Measurements from ENCODE around the gene NELL2.

DNA sequence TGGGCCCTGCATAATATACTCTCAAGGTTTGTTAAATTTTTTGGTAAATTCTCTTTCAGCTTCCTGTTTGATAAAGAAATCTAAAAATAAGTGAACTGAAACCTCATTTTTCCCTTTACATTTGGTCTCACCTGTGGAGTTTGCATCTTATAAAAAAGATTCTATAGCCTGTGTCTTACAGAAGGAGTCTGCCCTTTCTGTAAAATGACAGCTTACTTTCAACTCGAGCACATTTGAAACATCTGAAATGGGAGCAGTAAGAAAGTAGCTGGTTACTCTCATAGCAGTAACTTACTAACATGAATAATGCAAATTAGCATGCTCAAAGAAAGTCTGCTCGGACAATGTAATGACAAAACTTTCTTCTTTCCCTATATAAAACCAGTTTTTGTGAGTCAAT is 155.8 kb downstream of the NELL2 start:
- TF ChIP-seq, protein P1, sequence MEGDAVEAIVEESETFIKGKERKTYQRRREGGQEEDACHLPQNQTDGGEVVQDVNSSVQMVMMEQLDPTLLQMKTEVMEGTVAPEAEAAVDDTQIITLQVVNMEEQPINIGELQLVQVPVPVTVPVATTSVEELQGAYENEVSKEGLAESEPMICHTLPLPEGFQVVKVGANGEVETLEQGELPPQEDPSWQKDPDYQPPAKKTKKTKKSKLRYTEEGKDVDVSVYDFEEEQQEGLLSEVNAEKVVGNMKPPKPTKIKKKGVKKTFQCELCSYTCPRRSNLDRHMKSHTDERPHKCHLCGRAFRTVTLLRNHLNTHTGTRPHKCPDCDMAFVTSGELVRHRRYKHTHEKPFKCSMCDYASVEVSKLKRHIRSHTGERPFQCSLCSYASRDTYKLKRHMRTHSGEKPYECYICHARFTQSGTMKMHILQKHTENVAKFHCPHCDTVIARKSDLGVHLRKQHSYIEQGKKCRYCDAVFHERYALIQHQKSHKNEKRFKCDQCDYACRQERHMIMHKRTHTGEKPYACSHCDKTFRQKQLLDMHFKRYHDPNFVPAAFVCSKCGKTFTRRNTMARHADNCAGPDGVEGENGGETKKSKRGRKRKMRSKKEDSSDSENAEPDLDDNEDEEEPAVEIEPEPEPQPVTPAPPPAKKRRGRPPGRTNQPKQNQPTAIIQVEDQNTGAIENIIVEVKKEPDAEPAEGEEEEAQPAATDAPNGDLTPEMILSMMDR (conservative IDR thresholded peaks at IDR 0.05; ENCODE audit: low read length) = no peak
- TF ChIP-seq EZH2phosphoT487 (IDR thresholded peaks at IDR 0.05; ENCODE audit: borderline replicate concordance, low read depth, low read length) = no peak

Data from OCI-LY7 (cell line).